DMS53 treated with DMSO at 0.1 percent for 48 hours (cell line): ENCODE results near the gene ACBD3.

Experiments
- DNase-seq: peaks from one replicate; lab custom pipeline; 2025; ENCODE audit not compliant: unreplicated experiment; lab: John Stamatoyannopoulos, UW

ACBD3 gene

DNA sequence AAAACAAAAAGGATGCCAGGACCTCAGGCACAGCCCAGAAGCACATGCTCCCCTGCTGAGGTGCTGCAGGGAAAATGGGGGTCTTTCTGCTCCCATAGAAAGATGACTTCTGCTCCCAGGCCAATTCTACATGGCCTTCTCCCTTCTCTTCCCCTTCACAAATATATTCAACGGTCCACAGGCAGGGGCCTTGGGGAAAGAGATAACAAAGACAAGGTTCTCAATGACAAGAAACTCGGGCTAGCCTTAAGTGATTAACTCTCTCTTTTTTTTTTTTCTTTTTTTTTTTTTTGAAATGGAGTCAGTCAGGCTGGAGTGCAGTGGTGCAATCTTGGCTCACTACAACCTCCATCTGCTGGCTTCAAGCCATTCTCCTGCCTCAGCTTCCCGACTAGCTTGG lies 69.9 kb downstream of the ACBD3 start:
- DNase-seq = no peak

DNA sequence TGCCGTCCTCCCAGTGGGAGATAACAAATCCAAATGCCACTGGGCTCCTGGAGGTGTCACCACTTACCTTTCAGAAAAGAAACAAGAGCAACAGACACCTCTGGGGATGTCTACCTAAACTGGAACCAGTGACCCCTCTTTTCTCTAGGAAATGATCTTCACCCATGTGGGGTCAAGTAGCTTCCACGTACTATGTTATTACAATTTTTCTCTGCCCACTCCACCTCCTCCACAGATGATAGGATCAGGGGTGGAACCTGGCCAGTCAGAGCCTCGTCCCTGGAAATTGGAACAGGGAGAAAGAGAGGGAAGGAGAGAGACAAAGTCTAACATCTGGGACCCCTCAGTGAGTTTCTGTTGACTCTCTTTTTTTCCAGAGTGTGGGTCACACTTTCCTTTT lies 73.9 kb downstream of the ACBD3 start:
- DNase-seq = no peak

GRCh38 chr1:226111883-226112261 lies 74.7 kb downstream of the ACBD3 start:
- DNase-seq = no peak

DNA sequence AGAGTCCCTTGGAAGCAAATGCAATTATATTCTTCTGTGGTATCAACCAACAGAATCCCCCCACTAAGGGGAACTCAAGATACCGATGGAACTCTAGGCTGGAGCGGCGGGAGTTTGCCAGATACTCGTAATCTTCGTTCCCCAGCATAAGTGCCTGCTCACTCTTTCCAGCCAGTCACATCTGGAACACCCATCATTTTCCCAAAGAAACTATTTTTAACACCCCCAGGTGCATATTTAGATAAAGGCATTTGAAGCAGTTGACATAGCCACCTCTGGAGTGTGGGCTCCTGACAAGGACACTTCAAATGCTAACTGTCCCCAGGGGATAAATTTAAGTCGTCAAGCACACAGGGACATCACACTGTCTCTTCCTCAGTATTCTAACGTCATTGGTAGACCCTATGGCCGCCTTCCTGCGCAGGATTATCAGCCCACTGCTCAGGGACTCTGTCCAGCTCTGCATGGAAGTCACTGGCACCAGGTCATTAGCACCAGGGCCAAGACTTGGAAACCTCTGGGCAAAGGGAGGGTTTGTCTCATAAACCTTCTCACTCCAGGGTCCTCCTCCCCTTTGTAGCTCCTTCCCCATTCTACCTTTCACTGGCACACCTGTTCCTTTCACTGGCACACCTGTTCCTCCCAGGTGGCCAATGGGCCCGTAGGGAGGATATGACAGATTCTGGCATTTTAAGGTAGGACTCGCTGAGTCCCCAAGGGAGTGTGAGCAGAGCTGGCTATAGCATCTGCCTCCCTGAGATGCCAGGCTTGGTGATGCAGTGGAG lies 75.3 kb downstream of the ACBD3 start:
- DNase-seq = no peak

DNA sequence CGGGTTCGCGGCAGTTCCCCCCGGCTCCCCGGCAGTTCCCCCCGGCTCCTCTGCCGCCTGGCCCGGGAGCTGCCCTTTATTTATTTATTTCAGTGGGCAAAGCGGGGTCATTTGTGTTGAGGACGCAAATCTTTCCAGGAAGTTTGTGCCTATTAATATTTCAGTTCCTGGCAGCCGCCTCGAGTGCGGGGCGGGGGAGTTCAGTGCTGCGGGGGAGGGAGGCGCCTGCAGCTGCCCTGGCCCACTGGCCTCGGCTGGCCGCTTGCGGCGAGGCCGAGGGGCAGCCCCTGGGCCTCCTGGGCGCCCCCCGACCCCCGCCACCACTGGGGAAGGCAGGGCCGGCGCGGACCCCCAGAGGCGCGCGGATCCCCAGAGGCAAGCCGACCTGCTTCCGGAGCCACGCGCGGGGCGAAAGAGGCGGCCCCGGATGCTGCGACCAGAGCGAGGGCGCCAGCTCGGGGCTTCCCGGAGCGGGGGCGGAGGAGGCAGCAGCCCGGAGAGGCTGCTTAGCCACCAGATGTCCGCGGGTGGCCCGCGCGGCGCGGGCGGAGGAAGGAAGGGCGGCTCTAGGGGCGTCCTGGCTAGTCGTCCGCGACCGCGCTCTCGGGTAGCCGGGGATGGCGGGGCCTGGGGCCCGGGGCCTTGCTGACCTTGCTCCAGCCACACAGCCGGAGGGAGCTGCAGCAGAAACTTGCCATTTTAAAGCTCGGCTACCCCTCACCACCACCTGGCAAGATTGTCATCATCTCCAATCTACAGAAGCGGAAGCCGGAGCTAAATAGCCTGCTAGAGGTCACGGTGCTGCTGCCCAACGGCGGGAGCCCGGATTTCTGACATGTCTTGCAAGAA lies 76.1 kb downstream of the ACBD3 start:
- DNase-seq = peak; percentile 62

- peak; percentile 70 for DNase-seq
Observed at GRCh38 chr1:226109829-226110248, 76.7 kb downstream of the ACBD3 start.

- DNase-seq = no peak
Observed at GRCh38 chr1:226108935-226109828, 77.4 kb downstream of the ACBD3 start.

- peak; percentile 8 for DNase-seq
Observed at GRCh38 chr1:226107471-226108460, 78.8 kb downstream of the ACBD3 start.

- DNase-seq = peak; percentile 18
Observed at GRCh38 chr1:226104671-226105121, 81.8 kb downstream of the ACBD3 start.

- DNase-seq = peak; percentile 57
Observed at GRCh38 chr1:226100436-226101391, 85.8 kb downstream of the ACBD3 start.

GRCh38 chr1:226098870-226099835 lies 87.4 kb downstream of the ACBD3 start:
- no peak for DNase-seq

GRCh38 chr1:226097866-226098625 lies 88.5 kb downstream of the ACBD3 start:
- no peak for DNase-seq

DNA sequence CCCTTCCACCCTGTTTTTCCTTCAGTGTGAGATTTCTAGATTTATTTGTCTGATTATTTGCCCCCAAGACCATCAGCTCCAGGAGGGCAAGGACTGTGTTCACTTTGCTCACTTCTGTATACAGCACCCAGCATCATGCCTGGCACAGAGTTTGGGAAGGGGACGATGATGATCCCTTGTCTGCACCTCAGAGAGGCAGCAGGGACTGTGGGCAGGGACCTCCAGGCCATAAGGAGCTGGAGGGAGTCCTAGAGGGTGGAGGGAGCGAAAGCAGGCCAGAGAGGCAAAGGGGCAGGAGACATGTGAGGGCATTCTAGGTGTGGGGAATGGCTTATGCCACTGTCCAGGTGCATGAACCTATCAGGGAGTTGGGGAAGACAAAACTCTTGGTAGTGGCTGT lies 91.3 kb downstream of the ACBD3 start:
- no peak for DNase-seq
